ENCODE data around the gene ST3GAL2.

The ST3GAL2 gene

GRCh38 chr16:70437582-70438557 is 1.0 kb downstream of the ST3GAL2 start:
- peak; percentile 59 for DNase-seq

GRCh38 chr16:70437017-70437581 is 1.8 kb downstream of the ST3GAL2 start:
- DNase-seq, result peak; percentile 80

- DNase-seq, result no peak
Observed at GRCh38 chr16:70434484-70435260, 4.2 kb downstream of the ST3GAL2 start.

- peak; percentile 36 for DNase-seq
Observed at GRCh38 chr16:70433458-70434103, 5.3 kb downstream of the ST3GAL2 start.

GRCh38 chr16:70432723-70433457 is 6.0 kb downstream of the ST3GAL2 start:
- peak; percentile 46 for DNase-seq

GRCh38 chr16:70432356-70432722 is 6.6 kb downstream of the ST3GAL2 start:
- DNase-seq, result no peak

- DNase-seq, result peak; percentile 85
Observed at GRCh38 chr16:70430667-70431536, 8.0 kb downstream of the ST3GAL2 start.

GRCh38 chr16:70429888-70430666 is 8.8 kb downstream of the ST3GAL2 start:
- no peak for DNase-seq

- peak; percentile 99 for DNase-seq
Observed at GRCh38 chr16:70428178-70428998, 10.5 kb downstream of the ST3GAL2 start.

- DNase-seq, result no peak
Observed at GRCh38 chr16:70427786-70428177, 11.1 kb downstream of the ST3GAL2 start.

GRCh38 chr16:70422543-70422942 is 16.4 kb downstream of the ST3GAL2 start:
- no peak for DNase-seq

GRCh38 chr16:70421473-70422311 is 17.2 kb downstream of the ST3GAL2 start:
- peak; percentile 12 for DNase-seq

- no peak for DNase-seq
Observed at GRCh38 chr16:70421014-70421413, 17.9 kb downstream of the ST3GAL2 start.

GRCh38 chr16:70419384-70420327 is 19.2 kb downstream of the ST3GAL2 start:
- peak; percentile 38 for DNase-seq

GRCh38 chr16:70418993-70419318 is 19.9 kb downstream of the ST3GAL2 start:
- no peak for DNase-seq

GRCh38 chr16:70418274-70418992 is 20.5 kb downstream of the ST3GAL2 start:
- DNase-seq, result no peak

GRCh38 chr16:70417661-70418060 is 21.2 kb downstream of the ST3GAL2 start:
- no peak for DNase-seq

All from OCI-M1 (cell line).